PC-9 (cell line): ENCODE results near the gene KIAA0232. TPM values are rescaled to one million over a fixed set of nuclear protein-coding genes. Genes with fewer than 3 reads are reported as not detected.

ENCODE experiments used
- BruUV-seq: library from RNA; stranded (reverse); fragments of 400-500 nt; replicated peaks from 2 replicates; lab custom pipeline; 2021; lab: Mats Ljungman, UMichigan
- CTCF ChIA-PET: fragments of 300-600 bp; sonication (Branson Sonifier 250); formaldehyde crosslinking; loops from one replicate; lab custom pipeline; 2022; ENCODE audit warnings: antibody characterized with exemption; lab: Charles Lee
- POLR2A ChIA-PET: fragments of 300-600 bp; sonication (Branson Sonifier 250); formaldehyde crosslinking; loops from one replicate; lab custom pipeline; 2022; ENCODE audit warnings: antibody characterized with exemption; ENCODE audit not compliant: unreplicated experiment; lab: Charles Lee
- DNase-seq, 2 experiments: peaks; one replicate each; pipeline versions ENCODE4 v3.0.0 to v3.0.0-alpha.2; 2015 to 2022; ENCODE audit warnings: mixed read lengths in 1 of 2
- H2AFZ ChIP-seq: fragments of 200-600 bp; sonication (generic); 2 replicates; pipeline ENCODE4 v1.8.1; 2017; ENCODE audit warnings: antibody characterized with exemption
- H3F3A ChIP-seq: fragments of 200-600 bp; sonication (generic); 2 replicates; pipeline ENCODE4 v1.8.1; 2017; ENCODE audit warnings: antibody characterized with exemption, mild to moderate bottlenecking, low read depth; ENCODE audit not compliant: insufficient read depth
- H3K27ac ChIP-seq: fragments of 200-600 bp; sonication (generic); 2 replicates; pipeline ENCODE4 v1.6.1; 2016; ENCODE audit warnings: mixed run types
- H3K27me3 ChIP-seq: fragments of 200-600 bp; sonication (generic); 2 replicates; pipeline ENCODE4 v1.6.1; 2016; ENCODE audit warnings: low read depth, mixed run types; ENCODE audit not compliant: insufficient read depth
- H3K36me3 ChIP-seq: fragments of 200-600 bp; sonication (generic); 2 replicates; pipeline ENCODE4 v1.6.1; 2016; ENCODE audit warnings: low read depth, mixed run types
- H3K4me1 ChIP-seq: fragments of 200-600 bp; sonication (generic); replicated peaks from 2 replicates; pipeline ENCODE4 v1.6.1; 2016; ENCODE audit warnings: mixed run types; ENCODE audit not compliant: insufficient read depth
- H3K4me2 ChIP-seq: fragments of 200-600 bp; sonication (generic); 2 replicates; pipeline ENCODE4 v1.6.1; 2017; ENCODE audit warnings: mixed run types
- H3K4me3 ChIP-seq: fragments of 200-600 bp; sonication (generic); 2 replicates; pipeline ENCODE4 v1.6.1; 2016; ENCODE audit warnings: mixed run types
- H3K79me2 ChIP-seq: fragments of 200-600 bp; sonication (generic); 2 replicates; pipeline ENCODE4 v1.6.1; 2017; ENCODE audit warnings: low read depth, mixed run types
- H3K9me2 ChIP-seq: fragments of 200-600 bp; sonication (generic); 2 replicates; pipeline ENCODE4 v1.8.1; 2017; ENCODE audit warnings: mild to moderate bottlenecking; ENCODE audit not compliant: insufficient read depth
- H3K9me3 ChIP-seq: fragments of 200-600 bp; sonication (generic); 2 replicates; pipeline ENCODE4 v1.8.1; 2016; ENCODE audit warnings: low read depth; ENCODE audit not compliant: insufficient read depth
- H4K20me1 ChIP-seq: fragments of 200-600 bp; sonication (generic); 2 replicates; pipeline ENCODE4 v1.8.1; 2017; ENCODE audit not compliant: insufficient read depth
- EZH2 ChIP-seq: fragments of 200-600 bp; sonication (generic); IDR thresholded peaks from 2 replicates; pipeline ENCODE4 v1.8.0; 2017; ENCODE audit warnings: antibody characterized with exemption, low read depth
- intact Hi-C: fragments of 100-400 bp; cut with micrococcal nuclease; formaldehyde crosslinking; loops from one replicate; pipeline ENCODE4 v1.10.0; 2022; ENCODE audit not compliant: unreplicated experiment
- total RNA-seq: library from RNA; stranded (reverse); gene quantifications from 2 replicates; pipeline ENCODE4 v1.2.3, GENCODE V29; 2021
- TF ChIP-seq, protein P1 (sequence below): fragments of 200-600 bp; sonication (generic); conservative IDR thresholded peaks from 2 replicates; pipeline ENCODE4 v1.6.1; 2017; ENCODE audit warnings: mixed run types, antibody characterized with exemption, mild to moderate bottlenecking, moderate library complexity

Gene KIAA0232
- total RNA-seq, 1 experiment from 2014 or later: 24.7 TPM

DNA sequence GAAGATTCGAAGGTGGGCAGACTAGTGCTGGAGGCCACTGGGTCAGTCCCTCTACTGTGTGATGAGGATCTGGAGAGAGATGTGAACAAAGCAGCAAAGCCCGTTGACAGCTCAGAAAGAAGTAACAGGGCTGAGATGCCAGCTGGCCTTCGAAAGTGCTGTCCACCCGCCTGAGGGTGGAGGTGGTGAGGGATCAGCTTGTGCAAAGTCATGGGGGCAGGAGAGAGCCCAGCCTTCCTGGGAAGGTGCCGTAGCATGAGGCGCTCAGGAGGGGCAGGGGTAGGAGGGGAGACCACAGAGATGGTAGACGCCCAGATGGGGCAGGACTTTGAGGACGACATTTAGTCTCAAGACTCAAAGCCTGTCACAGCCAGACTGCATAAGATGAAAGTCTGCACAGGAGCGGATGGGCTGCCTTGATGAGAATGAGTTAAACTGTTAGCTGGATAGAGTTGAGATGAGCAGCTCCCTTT is 146.8 kb downstream of the KIAA0232 start:
- Histone ChIP-seq H3K4me3 (no peak overlapping the region), H3K4me2 (no peak overlapping the region), H3K27ac (no peak overlapping the region), H3F3A (no peaks in the 10 kb centered on the region), H2AFZ (no peak overlapping the region), H3K27me3 (no peaks in the 10 kb centered on the region), H3K4me1 (no peaks in the 10 kb centered on the region), H3K79me2 (no peaks in the 10 kb centered on the region), H3K9me3 (no peaks in the 10 kb centered on the region), H3K9me2 (no peaks in the 10 kb centered on the region), H3K36me3 (no peaks in the 10 kb centered on the region), H4K20me1 (no peaks in the 10 kb centered on the region; the same call in 1 of the 2 replicates)
- DNase-seq: no peak
- intact Hi-C loops: no loop called here
- TF ChIP-seq, protein P1, sequence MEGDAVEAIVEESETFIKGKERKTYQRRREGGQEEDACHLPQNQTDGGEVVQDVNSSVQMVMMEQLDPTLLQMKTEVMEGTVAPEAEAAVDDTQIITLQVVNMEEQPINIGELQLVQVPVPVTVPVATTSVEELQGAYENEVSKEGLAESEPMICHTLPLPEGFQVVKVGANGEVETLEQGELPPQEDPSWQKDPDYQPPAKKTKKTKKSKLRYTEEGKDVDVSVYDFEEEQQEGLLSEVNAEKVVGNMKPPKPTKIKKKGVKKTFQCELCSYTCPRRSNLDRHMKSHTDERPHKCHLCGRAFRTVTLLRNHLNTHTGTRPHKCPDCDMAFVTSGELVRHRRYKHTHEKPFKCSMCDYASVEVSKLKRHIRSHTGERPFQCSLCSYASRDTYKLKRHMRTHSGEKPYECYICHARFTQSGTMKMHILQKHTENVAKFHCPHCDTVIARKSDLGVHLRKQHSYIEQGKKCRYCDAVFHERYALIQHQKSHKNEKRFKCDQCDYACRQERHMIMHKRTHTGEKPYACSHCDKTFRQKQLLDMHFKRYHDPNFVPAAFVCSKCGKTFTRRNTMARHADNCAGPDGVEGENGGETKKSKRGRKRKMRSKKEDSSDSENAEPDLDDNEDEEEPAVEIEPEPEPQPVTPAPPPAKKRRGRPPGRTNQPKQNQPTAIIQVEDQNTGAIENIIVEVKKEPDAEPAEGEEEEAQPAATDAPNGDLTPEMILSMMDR: no peak
- TF ChIP-seq EZH2: no peak
- no TSS peak for BruUV-seq
- ChIA-PET POLR2A (no interaction called here), CTCF (interaction anchor here (0.6 kb wide), 1 partner anchor 154 kb away, joined by 3 read pairs; no protein-coding TSS in a partner anchor)

GRCh38 chr4:6929812-6930464 is 147.4 kb downstream of the KIAA0232 start:
- Histone ChIP-seq H2AFZ (no peak overlapping the region), H4K20me1 (no peaks in the 10 kb centered on the region; the same call in 1 of the 2 replicates), H3F3A (no peaks in the 10 kb centered on the region), H3K27ac (no peak overlapping the region), H3K79me2 (no peaks in the 10 kb centered on the region), H3K36me3 (no peaks in the 10 kb centered on the region), H3K9me3 (no peaks in the 10 kb centered on the region), H3K4me1 (no peaks in the 10 kb centered on the region), H3K4me2 (no peak overlapping the region), H3K4me3 (no peak overlapping the region), H3K27me3 (no peaks in the 10 kb centered on the region), H3K9me2 (no peaks in the 10 kb centered on the region)
- ChIA-PET CTCF (no interaction called here), POLR2A (no interaction called here)
- no peak for DNase-seq
- TF ChIP-seq EZH2: no peak
- TF ChIP-seq, protein P1: no peak
- no TSS peak for BruUV-seq
- intact Hi-C loops: no loop called here

DNA sequence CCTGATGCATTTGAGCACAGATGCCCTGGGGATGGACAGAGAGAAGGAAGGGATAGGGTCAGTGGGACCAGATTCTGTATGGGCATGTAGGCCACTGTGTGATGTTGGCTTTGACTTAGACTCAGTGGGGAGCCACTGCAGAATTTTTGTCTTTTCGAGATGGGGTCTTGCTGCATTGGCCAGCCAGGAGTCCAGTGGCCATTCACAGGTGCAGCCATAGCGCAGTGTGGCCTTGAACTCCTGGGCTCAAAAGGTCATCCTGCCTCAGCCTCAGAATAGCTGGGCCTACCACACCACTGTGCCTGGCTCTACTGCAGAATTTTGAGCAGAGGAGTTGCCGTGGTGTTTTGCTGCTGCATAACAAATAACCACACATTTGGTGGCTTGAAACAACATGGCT is 149.9 kb downstream of the KIAA0232 start:
- Histone ChIP-seq H3K4me2 (no peak overlapping the region), H3K79me2 (no peaks in the 10 kb centered on the region), H3K4me1 (no peaks in the 10 kb centered on the region), H3K36me3 (no peaks in the 10 kb centered on the region), H3K27me3 (no peaks in the 10 kb centered on the region), H3K4me3 (no peak overlapping the region), H3F3A (no peaks in the 10 kb centered on the region), H3K9me2 (no peaks in the 10 kb centered on the region), H4K20me1 (no peaks in the 10 kb centered on the region), H3K9me3 (no peaks in the 10 kb centered on the region), H2AFZ (no peak overlapping the region), H3K27ac (no peak overlapping the region)
- TF ChIP-seq, protein P1: no peak
- no peak for TF ChIP-seq EZH2
- intact Hi-C loops: no loop called here
- no TSS peak for BruUV-seq
- ChIA-PET POLR2A (no interaction called here), CTCF (no interaction called here)
- DNase-seq: no peak
